ENCODE data around the gene CALR3. TPM values are rescaled to one million over a fixed set of nuclear protein-coding genes. Genes with fewer than 3 reads are reported as not detected.

Gene CALR3
- total and polyA plus RNA-seq, 2 of the 8 experiments (the other 6 are each of a cell fraction or from before 2014, with no cell fraction given) = 0.11 to 0.32 TPM

DNA sequence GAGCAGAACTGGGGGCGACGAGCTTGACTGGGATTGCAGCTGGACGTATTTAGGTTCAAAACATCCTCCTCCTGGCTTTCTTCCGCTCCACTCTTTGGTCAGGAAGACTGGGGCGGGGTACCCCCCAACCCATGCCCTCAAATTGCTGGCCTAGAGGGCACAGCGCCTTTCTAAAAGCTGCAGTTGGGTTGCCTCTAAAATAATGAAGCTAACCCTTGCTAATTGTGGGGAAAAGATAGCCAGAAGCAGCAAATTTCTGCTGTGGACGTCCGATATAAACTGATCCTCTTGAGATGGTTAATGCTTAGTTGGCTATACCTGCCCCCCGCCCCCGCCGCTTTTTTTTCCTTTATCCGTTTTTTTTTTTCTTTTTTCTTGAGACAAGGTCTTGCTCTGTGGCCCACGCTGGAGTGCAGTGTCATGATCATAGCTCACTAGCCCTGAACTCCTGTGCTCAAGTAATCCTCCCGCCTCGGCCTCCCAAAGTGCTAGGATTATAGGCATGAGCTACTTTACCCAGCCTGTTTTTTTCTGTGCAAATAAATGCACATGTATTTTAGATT is 47.0 kb upstream of the CALR3 start (continued):
- TF ChIP-seq BCL11A (IDR thresholded peaks at IDR 0.05; ENCODE audit: low read depth in 2 of 2, low read length in 2 of 2) = no peak
- no peak for TF ChIP-seq POU5F1 (IDR thresholded peaks at IDR 0.05; ENCODE audit: low read depth, low read length)

Measured in H1 (cell line).